Testis (tissue), 2 donors: ENCODE data around the gene SRL.

Experiments used
- CTCF ChIP-seq, 3 experiments: fragments of 450-650 bp in 2 of 3; fragments of 200-600 bp in 1 of 3; sonication (generic) in 1 of 3; IDR thresholded peaks; one replicate each; pipeline ENCODE4 v1.5.1; 2016 to 2019; ENCODE audit warnings: antibody characterized with exemption in 3 of 3, mild to moderate bottlenecking in 2 of 3, moderate library complexity in 1 of 3
- POLR2A ChIP-seq: fragments of 450-650 bp; IDR thresholded peaks from one replicate; pipeline ENCODE4 v1.6.1; 2017; ENCODE audit warnings: antibody characterized with exemption, mild to moderate bottlenecking, moderate library complexity

GRCh38 chr16:4266372-4266771 lies 24.5 kb upstream of the SRL start:
- TF ChIP-seq CTCF (IDR thresholded peaks at IDR 0.05): no peak
- no peak for TF ChIP-seq POLR2A
